EL (cell line): ENCODE data around the gene CEP350.
"Not testable (repeated sequence)": the region's sequence is repeated elsewhere in the genome, so short reads cannot be mapped to it uniquely, and the experiment has no call there.

Experiments used
- DNase-seq: peaks from one replicate; pipeline ENCODE4 v3.0.0-alpha.2; 2016

The CEP350 gene

DNA sequence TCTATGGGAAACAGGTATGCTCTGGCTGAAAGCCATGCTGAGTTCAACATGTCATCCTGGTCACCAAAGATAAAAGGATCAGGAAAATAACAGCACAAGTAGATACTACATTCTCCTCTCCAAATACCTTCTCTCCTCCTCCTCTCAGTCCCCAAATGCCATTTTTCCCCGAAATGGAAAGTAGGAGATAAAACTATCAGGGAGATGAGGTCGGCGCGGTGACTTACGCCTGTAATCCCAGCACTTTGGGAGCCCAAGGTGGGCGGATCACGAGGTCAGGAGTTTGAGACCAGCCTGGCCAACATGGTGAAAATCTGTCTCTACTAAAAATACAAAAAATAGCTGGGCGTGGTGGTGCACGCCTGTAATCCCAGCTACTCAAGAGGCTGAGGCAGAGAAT lies 179.1 kb downstream of the CEP350 start:
- not testable (repeated sequence) for DNase-seq

DNA sequence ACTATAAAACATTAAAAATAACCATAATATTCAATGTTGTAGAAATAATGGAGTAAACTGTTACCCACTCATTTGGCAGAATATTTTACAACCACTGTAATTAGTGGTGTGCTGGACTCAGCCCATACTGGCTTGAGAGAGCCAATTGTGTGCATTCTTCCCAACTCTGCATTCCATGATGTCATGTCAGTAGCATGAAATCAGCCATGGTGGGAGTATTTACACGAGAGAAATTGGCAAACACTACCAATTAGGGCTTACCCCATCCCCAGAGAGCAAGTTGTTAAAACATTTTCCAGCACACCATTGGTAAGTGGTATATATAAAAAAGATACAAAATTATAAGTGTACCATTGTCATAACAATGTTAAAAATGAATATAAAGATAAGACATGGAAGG lies 180.9 kb downstream of the CEP350 start:
- peak; percentile 40 for DNase-seq

DNA sequence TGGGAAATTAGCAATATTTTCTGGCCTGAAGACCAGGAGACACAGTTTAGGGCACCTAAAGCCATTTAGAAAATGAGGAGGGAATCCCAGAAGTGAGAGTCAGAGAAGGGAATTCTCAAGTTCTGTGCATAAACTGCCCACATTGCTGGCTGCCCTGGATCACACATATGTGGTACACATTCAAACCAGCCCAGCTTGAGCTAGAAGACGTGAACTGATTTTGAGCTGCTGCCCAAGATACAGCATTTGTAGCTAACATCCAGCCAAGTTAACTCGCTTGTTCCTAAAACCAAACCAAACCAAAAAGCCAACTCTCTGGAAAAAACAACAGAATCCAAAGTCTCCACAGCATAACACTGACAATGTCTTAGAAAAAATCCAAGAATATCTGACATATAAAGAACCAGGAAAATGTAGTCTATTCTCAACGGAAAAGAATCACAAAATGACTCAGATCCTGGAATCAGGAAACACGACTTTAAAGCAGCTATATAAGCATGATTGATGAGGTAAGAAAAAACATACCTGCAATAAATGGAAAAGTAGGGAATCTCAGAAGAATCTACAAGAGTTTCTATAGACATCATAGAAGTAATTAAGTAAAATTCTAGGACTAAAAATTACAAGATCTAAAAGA lies 181.8 kb downstream of the CEP350 start:
- no peak for DNase-seq

DNA sequence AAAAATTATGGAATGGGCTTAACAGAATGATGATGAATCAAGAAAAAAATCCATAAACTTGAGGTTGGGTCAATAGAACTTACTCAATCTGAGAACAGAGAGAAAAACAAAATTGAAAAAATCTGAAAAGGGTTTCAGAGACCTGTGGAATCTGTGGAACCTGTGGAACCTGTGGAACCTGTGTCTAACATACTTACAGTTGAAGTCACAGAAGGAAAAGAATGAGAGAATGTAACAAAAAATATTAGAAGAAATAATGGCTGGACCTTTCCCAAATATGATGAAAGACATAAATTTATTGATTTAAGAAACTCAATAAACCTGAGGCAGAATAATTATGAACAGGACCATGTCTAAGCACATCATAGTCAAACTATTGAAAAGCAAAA lies 182.4 kb downstream of the CEP350 start:
- no peak for DNase-seq

DNA sequence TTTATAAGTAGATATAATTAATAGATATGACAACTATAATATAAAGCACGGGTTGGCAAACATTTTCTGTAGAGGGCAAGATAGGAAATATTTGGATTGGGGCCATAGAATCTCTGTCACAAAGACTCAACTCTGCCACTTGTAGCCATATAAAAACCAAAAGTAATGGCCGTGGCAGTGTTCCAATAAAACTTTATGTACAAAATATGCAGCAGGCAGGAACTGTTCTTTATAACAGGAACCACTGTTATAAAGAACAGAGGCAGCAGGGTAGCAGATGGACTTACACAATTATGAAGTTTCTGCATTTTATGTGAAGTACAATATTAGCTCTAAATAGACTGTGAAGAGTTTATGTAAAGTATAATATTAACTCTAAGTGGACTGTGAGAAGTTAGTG lies 183.2 kb downstream of the CEP350 start:
- no peak for DNase-seq

DNA sequence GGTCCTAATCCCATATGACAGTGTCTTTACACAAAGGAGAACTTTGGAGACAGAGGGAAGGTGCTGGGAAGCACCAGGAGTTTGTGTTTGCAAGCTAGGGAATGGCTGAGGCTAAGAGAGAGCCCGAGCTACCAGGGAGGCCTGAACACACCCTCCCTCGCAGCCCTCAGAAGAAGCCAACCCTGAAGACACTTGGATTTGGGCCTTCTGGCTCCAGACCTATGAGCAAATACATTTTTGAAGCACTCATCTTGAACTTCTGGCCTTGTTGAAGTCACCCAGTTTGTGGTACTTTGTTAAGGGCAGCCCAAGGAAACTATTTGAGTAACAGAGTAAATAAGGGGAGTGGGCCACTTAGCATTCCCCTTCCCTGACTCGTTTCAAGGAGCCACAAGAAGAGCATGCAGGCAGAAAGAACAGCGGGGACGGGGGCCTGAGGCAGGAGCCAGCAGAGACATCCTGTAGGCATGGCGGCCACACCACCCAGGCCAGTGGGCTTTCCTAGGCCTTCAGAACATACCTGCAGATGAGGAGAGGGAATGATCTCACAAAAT lies 186.8 kb downstream of the CEP350 start:
- DNase-seq, result no peak

DNA sequence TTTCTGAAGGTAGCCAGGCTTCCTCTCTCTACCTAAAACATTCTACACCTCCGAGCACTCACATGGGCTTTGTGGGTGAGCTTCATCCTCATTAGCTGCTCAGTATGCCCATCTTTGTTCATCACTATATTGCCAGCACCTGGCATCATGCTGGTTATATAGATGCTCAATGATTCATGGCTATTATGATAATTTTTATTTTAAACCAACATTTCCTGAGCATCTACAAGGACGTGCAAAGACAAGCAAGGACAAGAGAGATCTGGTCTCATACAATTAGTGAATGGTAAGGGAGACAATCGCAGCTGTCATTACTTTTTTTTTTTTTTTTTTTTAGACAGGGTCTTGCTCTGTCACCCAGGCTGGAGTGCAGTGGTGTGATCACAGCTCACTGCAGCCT lies 188.7 kb downstream of the CEP350 start:
- no peak for DNase-seq

DNA sequence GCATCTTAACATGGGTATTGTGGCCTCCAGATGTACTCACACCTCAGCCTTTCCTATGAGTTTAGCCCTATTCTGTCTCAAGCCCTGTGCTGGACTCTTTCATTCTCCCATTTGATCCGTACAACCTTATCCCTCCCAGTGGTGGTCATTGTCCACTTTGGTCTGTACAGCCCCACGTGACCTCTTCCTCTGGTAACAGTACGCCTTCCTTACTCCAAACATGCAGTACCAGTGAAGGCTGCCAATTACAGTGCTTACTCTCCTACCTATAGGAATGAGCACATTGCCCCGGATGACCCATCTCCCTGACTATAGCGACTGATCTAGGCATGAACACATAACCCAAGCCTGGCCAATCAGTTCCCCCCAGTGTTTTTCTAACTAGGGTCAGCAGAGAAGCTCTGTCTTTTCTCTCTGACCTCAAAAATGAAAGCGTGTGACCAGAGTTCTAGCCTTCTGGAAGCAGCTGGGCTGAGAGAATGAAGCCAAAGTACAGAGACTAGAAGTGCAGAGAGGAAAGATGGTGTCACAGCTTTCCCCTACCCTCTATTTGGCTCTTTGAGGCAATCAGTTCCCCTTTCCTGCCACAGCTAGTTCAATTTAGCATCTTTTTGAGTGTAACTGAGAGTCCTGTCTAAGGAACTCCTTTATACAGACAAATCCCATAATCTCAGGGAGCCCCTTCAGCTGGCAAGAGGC lies 190.2 kb downstream of the CEP350 start:
- no peak for DNase-seq

DNA sequence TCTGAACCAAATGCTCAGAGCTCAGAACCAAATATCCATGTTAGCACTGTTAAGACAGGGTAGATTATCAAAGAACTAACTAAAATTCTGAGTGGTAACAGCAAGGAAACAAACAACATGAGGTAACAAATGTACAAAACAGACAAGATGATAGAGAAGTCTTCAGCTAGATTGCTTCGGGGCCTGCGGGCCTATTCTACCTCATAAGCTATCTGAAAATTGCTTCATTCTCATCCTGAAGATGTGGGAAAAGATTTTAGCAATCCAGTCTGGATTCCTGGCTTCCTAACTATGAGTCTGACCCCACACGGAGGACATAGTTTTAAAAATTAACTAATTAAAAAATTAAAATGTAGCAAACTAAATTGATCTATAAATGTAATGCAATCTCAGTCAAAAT lies 190.8 kb downstream of the CEP350 start:
- no peak for DNase-seq

DNA sequence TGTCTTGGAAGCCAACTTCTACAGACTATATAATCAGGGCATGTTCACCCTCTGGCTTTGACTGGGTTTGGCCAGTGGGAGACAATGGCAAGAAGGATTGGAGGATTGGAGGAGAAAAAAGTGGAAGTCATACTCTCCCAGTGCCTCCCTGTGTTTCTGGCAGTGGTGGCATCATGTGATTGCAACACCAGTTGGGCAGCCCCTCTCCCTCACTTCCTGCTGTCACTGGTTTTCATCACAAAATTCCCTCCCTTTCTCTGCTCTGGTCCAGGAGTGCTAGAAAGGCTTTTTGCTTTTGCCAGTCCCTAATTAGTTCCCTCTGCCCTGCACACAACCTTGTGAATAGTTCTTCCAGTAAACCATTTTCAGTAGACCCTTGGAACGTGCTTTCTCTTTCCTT lies 196.4 kb downstream of the CEP350 start:
- DNase-seq, result peak; percentile 67

DNA sequence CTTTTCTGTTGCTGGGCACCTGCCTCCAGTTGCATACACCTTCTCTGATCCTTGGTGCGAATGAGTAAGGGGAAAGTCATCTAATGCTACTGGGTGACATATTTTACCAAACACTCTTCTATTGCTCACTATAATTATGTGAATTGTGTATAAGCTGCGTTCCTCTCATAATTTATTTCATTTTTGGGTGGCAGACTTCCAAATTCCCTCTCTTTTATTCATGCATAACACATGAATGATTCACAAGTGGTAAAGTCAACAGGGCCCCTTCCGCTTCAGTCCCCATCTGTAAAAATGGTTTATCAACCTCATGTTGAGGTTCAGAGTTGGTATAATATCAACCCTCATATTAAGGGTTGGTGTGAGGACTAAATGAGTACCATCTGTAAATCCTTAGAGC lies 196.9 kb downstream of the CEP350 start:
- peak; percentile 98 for DNase-seq

DNA sequence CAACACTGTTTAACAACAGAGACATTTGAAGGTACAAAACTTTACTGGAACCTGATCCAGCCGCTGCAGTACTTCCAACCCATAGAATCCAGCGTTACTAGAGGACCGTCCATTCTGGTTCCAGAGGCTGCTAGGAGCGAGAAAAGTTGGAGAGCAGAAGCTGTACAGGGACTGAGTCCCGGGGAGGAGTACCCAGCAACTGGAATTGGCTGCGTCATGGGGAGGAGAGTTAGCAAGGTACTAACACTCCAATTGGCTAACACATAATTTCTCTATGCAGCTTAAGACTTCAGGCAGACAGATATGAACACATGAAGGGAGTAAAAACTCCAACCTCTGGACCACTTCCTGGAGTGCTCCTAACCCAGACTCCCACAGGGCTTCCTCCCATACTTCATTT lies 198.0 kb downstream of the CEP350 start:
- no peak for DNase-seq

DNA sequence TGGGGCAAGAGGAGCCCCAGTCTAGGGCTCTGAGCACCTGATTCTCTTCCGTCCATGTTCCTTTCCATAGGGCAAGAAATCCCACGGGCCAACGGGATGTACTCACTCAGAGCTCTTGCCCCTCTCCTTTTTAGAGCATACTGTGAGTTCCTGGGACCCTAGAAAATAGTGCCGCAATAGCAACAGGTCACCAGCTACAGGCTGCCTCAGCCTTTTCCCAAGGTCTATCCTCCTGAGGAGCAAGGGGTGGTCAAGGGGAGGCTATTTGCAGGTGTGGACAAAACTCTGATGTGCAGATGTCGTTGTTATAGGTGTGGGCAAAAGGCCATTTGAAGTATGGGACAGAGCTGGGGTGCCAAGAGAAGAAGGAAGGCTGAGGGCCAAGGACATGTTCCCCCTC lies 198.4 kb downstream of the CEP350 start:
- no peak for DNase-seq

DNA sequence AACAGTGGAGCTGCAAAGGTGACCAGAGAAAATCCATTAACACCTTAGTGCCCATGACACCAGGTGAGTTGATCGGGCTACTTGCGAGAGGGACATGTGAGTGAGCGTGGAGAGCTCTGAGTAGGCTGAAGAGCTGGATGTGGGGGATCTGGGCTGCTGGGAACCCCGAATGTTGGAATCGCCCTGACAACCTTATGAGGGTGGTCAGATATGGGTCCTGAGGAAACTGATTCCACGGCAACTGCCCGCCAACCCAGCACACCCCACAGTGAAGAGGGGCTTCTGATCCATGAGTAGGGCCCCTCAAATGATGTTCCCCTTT lies 199.4 kb downstream of the CEP350 start:
- DNase-seq, result no peak

DNA sequence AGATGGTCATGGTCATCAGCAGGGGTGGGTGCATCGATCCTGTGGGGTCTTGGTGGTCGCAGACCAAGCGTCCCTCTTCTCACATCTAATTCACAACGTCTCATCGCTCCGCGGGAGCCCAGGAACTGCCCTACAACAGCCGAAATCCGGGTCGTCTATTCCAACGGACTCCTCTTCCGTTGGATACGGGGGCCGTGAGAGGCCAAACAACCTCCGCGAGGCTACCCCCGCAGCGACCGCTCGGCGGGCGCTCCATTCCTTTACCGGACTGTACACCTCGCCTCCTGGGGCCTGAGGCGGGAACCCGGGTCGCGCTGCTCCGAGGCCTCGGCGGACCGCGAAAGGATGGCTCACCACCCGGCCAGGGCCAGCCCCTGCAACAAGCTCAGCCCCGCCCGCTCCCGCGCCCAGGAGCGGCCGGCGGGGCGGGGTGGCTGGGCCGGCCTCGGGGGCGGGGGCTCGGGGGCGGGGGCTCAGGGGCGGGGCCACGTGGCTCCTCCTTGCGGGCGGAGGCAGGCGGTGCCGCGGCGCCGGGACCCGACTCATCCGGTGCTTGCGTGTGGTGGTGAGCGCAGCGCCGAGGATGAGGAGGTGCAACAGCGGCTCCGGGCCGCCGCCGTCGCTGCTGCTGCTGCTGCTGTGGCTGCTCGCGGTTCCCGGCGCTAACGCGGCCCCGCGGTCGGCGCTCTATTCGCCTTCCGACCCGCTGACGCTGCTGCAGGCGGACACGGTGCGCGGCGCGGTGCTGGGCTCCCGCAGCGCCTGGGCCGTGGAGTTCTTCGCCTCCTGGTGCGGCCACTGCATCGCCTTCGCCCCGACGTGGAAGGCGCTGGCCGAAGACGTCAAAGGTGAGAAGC lies 199.9 kb downstream of the CEP350 start, which contains the start of gene QSOX1:
QSOX1 (plus strand) TSS at position 545 of the 857 bp plus-strand sequence; CDS start at position 584, 39 bp downstream.
- peak; percentile 89 for DNase-seq

DNA sequence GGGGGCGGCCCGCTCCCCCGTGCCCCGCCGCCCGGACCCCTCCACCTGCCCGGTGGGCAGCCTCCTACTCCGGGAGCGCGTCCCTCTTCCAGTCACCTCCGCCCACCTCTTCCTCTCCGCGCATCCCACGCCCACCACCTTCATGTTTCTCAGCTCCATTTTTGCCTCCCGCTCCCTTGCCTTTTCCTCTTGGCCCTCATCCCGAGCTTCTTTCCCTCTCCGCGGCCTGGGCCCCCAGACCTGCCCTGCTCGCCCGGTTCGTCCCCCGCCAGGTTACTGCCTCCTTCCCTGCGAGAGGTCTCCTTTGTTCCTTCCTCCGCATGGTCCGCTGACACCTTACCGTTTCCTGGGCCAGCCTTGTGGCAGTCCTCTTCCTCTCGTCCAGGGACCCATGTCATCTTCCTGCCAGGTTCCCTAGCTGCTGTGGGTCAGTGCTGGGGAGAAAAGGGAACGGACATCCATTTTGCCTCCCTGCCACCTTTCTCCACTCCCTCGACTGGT lies 200.6 kb downstream of the CEP350 start:
- peak; percentile 33 for DNase-seq

DNA sequence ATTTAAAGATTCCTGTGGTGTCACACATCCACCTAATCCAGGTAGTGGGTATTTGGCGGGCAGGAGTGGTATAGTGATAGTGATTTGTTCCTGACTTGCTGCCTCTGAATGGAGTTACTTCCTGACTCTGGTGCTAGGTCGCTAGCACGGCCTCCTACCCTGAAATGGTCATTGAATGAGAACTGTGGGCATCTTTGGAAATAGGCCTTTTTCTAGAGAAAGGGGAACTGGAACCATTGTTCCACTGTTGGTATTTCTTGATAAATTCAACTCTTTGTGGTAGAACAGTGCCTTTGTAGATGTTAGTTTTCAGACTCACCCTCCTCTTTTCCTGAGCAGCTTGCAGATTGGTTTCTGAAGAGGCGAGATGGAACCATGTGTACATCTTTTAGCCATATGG lies 201.6 kb downstream of the CEP350 start:
- no peak for DNase-seq

DNA sequence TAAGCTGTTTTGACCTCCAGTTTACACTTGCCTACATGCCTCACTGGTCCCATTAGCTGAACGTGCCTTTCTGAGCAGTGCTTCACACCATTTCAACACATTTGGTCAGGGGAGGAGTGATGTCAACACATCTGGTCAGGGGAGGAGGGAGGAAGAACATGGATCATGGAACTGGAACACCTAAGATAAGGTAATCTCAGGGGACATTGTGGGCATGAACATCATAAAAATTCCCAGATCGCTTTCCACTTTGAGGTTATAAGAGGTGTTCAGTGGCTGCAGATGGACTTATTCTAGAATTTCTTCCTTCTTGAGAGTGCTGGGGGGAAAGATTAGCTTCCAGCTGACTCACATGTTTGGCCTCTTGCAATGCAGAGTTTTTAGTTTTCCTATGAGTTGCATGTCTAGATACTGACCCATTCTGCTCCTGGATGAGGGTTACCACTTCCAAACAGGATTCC lies 202.1 kb downstream of the CEP350 start:
- peak; percentile 66 for DNase-seq

DNA sequence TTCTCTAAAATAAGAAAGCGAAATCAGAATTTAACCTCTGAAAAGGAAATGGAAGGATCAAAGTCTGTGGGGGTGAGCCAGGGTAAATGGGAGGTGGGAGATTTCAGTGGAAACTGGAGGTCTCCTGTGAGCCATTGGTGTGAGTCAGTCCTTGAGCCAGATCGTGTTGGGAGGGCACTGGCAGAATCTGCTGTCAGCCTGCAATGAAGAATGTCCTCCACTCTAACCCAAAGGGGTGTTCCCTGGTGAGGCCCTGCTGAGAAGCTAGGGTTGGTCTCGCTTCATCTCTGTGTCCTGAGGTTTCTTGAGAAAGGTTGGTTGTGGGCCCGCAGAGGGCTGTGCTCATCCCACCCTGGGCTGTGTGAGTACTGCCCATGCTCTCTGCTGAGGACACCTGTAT lies 202.5 kb downstream of the CEP350 start:
- peak; percentile 70 for DNase-seq

DNA sequence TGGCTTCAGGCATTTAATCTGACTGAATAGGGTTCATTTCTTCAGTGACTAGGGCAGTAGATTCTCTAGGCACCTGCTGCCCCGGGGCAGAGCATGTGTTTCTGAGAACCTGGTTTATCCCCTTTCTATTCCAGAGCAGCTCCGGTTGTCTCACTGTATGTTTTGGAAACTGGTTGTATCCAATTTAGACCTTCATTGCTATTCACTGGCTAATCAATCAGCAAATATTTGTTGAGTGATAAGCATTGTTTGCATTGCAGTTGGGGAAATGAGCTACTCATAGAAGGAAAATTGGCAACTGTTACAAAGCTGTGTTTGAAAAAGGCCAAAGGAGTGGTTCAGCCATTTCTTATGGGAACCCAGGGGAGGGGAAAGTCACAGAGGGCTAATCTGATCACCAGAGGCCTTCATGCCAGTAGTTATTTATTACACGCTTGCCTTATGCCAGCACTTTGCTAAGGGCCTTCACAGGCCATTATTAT lies 203.0 kb downstream of the CEP350 start:
- DNase-seq, result no peak

DNA sequence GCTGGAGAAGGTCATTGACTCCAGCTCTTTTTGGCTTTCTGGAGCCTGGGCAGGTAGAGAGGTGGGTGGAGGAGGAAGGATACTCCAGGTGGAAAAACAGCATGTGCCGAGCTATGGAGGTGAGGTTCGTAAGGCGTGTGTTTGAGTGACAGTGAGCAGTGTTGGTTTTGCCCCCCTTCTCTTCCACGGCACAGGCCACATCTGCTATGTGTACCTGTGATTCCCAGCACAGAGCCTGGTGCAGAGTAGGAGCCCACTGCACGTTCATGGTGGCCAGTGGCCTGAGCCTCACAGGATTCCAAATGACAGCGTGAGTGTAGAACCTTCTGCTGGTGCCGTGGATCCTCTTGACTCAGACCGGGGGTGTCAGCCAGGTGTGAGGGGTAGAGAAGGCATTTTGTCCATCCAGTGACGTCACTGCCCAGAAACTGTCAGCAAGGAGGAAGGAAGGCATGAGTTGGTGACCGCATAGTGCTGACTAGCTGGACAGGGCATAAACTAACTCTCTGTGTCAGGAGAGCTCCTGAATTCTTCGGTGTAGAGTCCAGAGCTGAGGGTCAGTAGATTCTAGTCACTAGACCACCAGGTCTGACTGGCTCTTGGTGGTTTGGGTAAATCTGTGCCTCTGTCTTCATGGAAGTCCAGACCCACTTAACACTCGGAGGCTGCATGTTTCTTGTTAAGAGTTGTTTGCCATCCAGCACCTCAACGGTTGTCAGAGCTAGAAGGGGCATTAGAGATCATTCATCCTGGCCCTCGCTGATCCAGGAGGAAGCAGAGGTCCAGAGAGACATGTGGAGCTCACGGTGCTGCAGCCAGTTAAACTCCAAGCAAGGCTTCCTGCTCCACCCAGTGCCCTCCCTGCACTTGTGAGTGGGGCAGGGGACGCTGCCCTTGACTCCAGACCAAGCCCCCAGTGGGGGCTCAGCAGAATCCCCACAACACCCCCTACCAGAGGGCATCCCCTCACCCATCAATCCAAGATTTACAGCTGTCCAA lies 203.8 kb downstream of the CEP350 start:
- DNase-seq, result no peak

DNA sequence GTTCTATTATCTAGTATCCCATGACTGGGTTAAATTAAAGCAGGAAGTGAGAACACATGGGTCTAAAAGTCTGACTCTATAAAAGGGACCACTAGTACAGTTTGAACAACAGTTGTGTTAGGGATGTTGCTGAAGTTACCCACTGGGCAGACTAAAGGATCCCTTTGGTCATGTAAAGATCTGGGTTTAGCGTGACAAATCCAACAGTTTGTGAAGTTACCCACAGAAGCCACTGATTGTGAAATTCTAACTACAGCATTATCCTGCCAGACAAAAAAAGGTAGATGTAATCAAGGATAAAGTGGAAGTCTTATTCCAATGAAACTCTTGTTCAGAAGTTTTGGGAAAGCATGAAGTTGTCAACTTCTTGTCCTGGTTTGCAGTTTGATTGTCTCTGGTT lies 205.7 kb downstream of the CEP350 start:
- no peak for DNase-seq
